K562 (cell line): ENCODE data around the gene IRF9. TPM values are rescaled to one million over a fixed set of nuclear protein-coding genes. Genes with fewer than 3 reads are reported as not detected.

Source experiments
- ASH1L ChIP-seq: fragments of 450-650 bp; IDR thresholded peaks from 2 replicates; pipeline ENCODE4 v1.6.1; 2018; ENCODE audit warnings: borderline replicate concordance, mild to moderate bottlenecking, low read depth; ENCODE audit not compliant: partially characterized antibody
- DEAF1 ChIP-seq: fragments of 450-650 bp; formaldehyde crosslinking; IDR thresholded peaks from 2 replicates; pipeline ENCODE4 v1.4.0; 2020; ENCODE audit warnings: mild to moderate bottlenecking, moderate library complexity
- LCOR ChIP-seq: sonication (generic); formaldehyde crosslinking; IDR thresholded peaks from 2 replicates; pipeline ENCODE4 v1.8.0; 2022; ENCODE audit warnings: mild to moderate bottlenecking, missing genetic modification reagents
- MGA ChIP-seq: fragments of 450-650 bp; IDR thresholded peaks from 2 replicates; pipeline ENCODE4 v1.6.1; 2016; ENCODE audit warnings: mild to moderate bottlenecking, moderate library complexity
- SNRNP70 ChIP-seq: fragments of 200-400 bp; formaldehyde crosslinking; optimal IDR thresholded peaks from 2 replicates; pipeline ENCODE3; 2017; ENCODE audit warnings: low read depth, low read length
- TFAM ChIP-seq: fragments of 250-450 bp; sonication (Bioruptor Pico); conservative IDR thresholded peaks from 2 replicates; pipeline ENCODE4 v1.5.0; 2021; ENCODE audit warnings: mild to moderate bottlenecking, moderate library complexity
- polyA plus RNA-seq, 8 experiments: library from polyadenylated mRNA; depleted of rRNA in 4 of 8; stranded (reverse) in 5 of 8; unstranded in 3 of 8; fragments of >200 nt; fragmentation: Nextera tagmentation in 2 of 8; fragmentation: Illumina TruSeq in 1 of 8; extraction: Ambion mirVana in 2 of 8; extraction: Trizol in 1 of 8; gene quantifications; 2 replicates each; pipeline versions ENCODE4 v1.2.1 to v1.2.3, GENCODE V29; 2011 to 2014; ENCODE audit warnings: inconsistent platforms in 1 of 8, missing spikeins in 1 of 8
- total RNA-seq, 7 experiments: library from RNA; depleted of rRNA in 6 of 7; stranded (reverse); fragments of >200 nt in 6 of 7; fragmentation: Illumina TruSeq in 2 of 7; extraction: Trizol in 2 of 7; gene quantifications; 2 replicates each; pipeline versions ENCODE4 v1.2.1 to v1.2.3, GENCODE V29; 2011 to 2021; ENCODE audit warnings: low replicate concordance in 1 of 7
- TF ChIP-seq, protein P1 (sequence below), 3 experiments: fragments of 200-800 bp in 1 of 3; fragments of 250-450 bp in 1 of 3; fragments of 450-650 bp in 1 of 3; sonication (Bioruptor Pico) in 1 of 3; sonication (Bioruptor generic) in 1 of 3; formaldehyde crosslinking in 1 of 3; IDR thresholded peaks; 2 replicates each; pipeline versions ENCODE4 v1.6.1 to v1.8.0; 2016 to 2022; ENCODE audit warnings: mild to moderate bottlenecking in 2 of 3, missing genetic modification characterization in 2 of 3, missing compliant biosample characterization in 1 of 3, moderate library complexity in 1 of 3

IRF9 gene
- total and polyA plus RNA-seq, 9 of the 15 experiments (the other 6 are each of a cell fraction or from before 2014, with no cell fraction given) = 0.79 to 14.8 (median 6.1) TPM

DNA sequence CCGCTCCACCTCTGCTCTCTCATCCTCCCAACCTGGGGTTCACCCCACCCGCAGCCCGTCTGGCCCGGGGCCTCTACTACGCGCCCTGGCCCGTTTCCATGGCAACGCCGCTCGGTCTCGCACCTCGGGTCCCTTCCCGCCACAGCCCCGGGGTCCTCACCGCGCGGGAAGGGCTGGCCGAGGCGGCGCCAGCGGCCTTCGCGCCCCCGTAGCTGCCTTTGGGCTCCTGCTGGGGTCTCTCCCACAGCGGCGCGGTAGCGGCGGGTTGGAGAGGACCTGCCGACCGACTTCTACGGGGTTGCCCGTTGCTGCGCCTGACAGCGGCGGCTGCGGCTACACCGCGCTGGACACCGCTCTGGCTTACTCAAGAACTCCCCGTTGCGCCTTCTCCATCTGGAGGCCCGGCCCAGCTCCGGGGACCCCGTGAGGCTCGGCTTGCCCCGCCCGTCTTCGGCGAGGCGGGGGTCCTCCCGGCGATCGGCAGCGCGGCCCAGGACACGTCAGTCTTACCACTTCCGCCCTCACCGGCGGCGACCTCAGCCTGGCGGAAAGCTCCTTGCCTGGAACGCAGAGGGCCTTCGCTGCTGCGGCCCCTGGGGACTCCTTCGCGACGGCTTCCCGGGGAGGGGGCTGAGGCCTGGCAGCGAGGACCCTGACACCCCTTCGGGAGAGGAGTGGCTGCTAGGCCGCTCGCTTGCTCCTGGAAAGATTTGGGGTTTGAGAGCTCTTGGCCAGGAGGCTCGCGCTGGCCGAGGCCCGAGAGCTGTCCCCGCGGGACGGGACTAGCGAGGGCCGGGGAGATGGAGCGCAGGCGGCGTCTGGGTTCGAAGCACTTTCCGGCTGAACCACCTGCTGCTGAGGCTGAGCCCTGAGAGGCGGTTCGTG is 34.4 kb downstream of the IRF9 start, which contains the start of gene TM9SF1 (continued):
- TF ChIP-seq DEAF1 (CRISPR knock-in tag) (no peak), MGA (peak; percentile 98), LCOR (no peak; the same call in 1 of the 2 replicates), ASH1L (peak; percentile 14), TFAM (CRISPR knock-in tag) (no peak), SNRNP70 (no peak)
- TF ChIP-seq, protein P1, sequence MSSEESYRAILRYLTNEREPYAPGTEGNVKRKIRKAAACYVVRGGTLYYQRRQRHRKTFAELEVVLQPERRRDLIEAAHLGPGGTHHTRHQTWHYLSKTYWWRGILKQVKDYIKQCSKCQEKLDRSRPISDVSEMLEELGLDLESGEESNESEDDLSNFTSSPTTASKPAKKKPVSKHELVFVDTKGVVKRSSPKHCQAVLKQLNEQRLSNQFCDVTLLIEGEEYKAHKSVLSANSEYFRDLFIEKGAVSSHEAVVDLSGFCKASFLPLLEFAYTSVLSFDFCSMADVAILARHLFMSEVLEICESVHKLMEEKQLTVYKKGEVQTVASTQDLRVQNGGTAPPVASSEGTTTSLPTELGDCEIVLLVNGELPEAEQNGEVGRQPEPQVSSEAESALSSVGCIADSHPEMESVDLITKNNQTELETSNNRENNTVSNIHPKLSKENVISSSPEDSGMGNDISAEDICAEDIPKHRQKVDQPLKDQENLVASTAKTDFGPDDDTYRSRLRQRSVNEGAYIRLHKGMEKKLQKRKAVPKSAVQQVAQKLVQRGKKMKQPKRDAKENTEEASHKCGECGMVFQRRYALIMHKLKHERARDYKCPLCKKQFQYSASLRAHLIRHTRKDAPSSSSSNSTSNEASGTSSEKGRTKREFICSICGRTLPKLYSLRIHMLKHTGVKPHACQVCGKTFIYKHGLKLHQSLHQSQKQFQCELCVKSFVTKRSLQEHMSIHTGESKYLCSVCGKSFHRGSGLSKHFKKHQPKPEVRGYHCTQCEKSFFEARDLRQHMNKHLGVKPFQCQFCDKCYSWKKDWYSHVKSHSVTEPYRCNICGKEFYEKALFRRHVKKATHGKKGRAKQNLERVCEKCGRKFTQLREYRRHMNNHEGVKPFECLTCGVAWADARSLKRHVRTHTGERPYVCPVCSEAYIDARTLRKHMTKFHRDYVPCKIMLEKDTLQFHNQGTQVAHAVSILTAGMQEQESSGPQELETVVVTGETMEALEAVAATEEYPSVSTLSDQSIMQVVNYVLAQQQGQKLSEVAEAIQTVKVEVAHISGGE (CRISPR knock-in tag; IDR thresholded peaks at IDR 0.05) = peak in 2 of 3 experiments; percentile 78 to 97; a peak in 4 of 6 replicates
